Uterus (tissue), 4 donors: ENCODE data around the gene KRT20. TPM values are rescaled to one million over a fixed set of nuclear protein-coding genes. Genes with fewer than 3 reads are reported as not detected.

ENCODE experiments used
- DNase-seq, 2 donors: peaks; one replicate each; pipeline ENCODE4 v3.0.0-alpha.2; 2019 to 2020
- H3K27ac ChIP-seq, 2 donors: fragments of 200-600 bp; sonication (generic); 1 replicate in 1 of 2; 2 replicates in 1 of 2; pipeline ENCODE4 v1.5.1; 2016 to 2018
- H3K27me3 ChIP-seq, 2 donors: fragments of 200-600 bp; sonication (generic); one replicate each; pipeline ENCODE4 v1.5.1; 2018 to 2019; ENCODE audit warnings: control low read depth in 1 of 2
- H3K36me3 ChIP-seq, 2 donors: fragments of 200-600 bp; sonication (generic); one replicate each; pipeline ENCODE4 v1.5.1; 2019; ENCODE audit warnings: control low read depth in 1 of 2
- H3K4me1 ChIP-seq, 2 donors: fragments of 200-600 bp; sonication (generic); one replicate each; pipeline ENCODE4 v1.5.1; 2018 to 2019; ENCODE audit warnings: control low read depth in 1 of 2
- H3K4me3 ChIP-seq, 2 donors: fragments of 200-600 bp; sonication (generic); 1 replicate in 1 of 2; 2 replicates in 1 of 2; pipeline ENCODE4 v1.5.1; 2018 to 2019; ENCODE audit warnings: mild to moderate bottlenecking in 1 of 2
- H3K9me3 ChIP-seq, 2 donors: fragments of 200-600 bp; sonication (generic); one replicate each; pipeline ENCODE4 v1.5.1; 2019; ENCODE audit warnings: control low read depth in 1 of 2
- POLR2A ChIP-seq, 2 donors: fragments of 450-650 bp; IDR thresholded peaks; one replicate each; pipeline ENCODE4 v1.6.1; 2016; ENCODE audit warnings: antibody characterized with exemption in 2 of 2, mild to moderate bottlenecking in 1 of 2, moderate library complexity in 1 of 2
- intact Hi-C: fragments of 100-400 bp; cut with DNase I; formaldehyde crosslinking; loops from one replicate; pipeline ENCODE4 v1.15.1; 2023; ENCODE audit warnings: low total_unique reads
- total RNA-seq, 4 donors: library from RNA; depleted of rRNA in 3 of 4; stranded (reverse); fragments of >200 nt in 3 of 4; gene quantifications; one replicate each; pipeline versions ENCODE4 v1.1.0 to v1.2.4, GENCODE V29; 2014 to 2023
- TF ChIP-seq, protein P1 (sequence below), 4 experiments: fragments of 200-600 bp in 2 of 4; fragments of 450-650 bp in 2 of 4; sonication (generic) in 2 of 4; IDR thresholded peaks; one replicate each; pipeline ENCODE4 v1.5.1; 2016 to 2019; ENCODE audit warnings: antibody characterized with exemption in 4 of 4, mild to moderate bottlenecking in 2 of 4, moderate library complexity in 1 of 4
- donor health status: DM: yes; HTN: yes; CAD: no.

KRT20 gene, protein sequence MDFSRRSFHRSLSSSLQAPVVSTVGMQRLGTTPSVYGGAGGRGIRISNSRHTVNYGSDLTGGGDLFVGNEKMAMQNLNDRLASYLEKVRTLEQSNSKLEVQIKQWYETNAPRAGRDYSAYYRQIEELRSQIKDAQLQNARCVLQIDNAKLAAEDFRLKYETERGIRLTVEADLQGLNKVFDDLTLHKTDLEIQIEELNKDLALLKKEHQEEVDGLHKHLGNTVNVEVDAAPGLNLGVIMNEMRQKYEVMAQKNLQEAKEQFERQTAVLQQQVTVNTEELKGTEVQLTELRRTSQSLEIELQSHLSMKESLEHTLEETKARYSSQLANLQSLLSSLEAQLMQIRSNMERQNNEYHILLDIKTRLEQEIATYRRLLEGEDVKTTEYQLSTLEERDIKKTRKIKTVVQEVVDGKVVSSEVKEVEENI
- under 1 TPM in 3 of 4 donors, not detected in 1; 0.26 to 0.83 (median 0.29) TPM for total RNA-seq

DNA sequence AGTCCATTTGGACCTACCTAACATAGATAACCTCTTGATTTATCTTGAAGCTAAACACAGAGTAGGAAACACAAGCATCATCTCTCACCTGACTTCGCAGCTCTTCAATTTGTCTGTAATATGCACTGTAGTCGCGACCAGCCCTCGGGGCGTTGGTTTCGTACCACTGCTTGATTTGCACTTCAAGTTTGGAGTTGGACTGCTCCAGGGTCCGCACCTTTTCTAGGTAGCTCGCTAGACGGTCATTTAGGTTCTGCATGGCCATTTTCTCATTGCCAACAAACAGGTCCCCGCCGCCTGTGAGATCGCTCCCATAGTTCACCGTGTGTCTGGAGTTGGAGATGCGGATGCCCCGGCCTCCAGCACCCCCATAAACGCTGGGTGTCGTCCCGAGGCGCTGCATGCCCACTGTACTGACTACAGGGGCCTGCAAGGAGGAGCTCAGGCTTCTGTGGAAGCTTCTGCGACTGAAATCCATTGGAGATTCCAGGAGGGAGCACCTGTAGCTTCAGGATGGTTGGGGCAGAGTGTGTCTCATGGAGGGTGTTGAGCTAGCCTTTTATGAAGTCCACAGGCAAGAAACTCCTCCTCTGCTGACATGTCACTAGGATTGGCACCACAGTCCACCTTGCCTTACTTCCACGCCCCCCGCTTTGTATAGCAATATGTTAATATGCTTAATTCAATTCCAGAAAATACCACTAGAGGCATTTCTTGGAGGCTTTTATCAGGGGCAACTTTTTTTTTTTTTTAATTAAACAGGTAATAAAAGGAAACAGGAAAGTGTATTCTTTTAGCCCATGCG, at the start of gene KRT20:
Gene KRT20, minus strand, starts transcription at position 535 of the 805 bp plus-strand sequence. Its CDS starts 57 bp downstream, at position 478.
- Histone ChIP-seq H3K9me3 (no peaks in the 10 kb centered on the region), H3K27ac (no peak within 1 kb of the TSS), H3K4me1 (no peaks in the 10 kb centered on the region), H3K36me3 (no peaks in the 10 kb centered on the region), H3K27me3 (no peaks in the 10 kb centered on the region), H3K4me3 (no peak within 1 kb of the TSS)
- no peak for DNase-seq
- TF ChIP-seq, protein P1, sequence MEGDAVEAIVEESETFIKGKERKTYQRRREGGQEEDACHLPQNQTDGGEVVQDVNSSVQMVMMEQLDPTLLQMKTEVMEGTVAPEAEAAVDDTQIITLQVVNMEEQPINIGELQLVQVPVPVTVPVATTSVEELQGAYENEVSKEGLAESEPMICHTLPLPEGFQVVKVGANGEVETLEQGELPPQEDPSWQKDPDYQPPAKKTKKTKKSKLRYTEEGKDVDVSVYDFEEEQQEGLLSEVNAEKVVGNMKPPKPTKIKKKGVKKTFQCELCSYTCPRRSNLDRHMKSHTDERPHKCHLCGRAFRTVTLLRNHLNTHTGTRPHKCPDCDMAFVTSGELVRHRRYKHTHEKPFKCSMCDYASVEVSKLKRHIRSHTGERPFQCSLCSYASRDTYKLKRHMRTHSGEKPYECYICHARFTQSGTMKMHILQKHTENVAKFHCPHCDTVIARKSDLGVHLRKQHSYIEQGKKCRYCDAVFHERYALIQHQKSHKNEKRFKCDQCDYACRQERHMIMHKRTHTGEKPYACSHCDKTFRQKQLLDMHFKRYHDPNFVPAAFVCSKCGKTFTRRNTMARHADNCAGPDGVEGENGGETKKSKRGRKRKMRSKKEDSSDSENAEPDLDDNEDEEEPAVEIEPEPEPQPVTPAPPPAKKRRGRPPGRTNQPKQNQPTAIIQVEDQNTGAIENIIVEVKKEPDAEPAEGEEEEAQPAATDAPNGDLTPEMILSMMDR (IDR thresholded peaks at IDR 0.05), result no peak
- TF ChIP-seq POLR2A (IDR thresholded peaks at IDR 0.05), result no peak
- intact Hi-C loops, result no loop called here

DNA sequence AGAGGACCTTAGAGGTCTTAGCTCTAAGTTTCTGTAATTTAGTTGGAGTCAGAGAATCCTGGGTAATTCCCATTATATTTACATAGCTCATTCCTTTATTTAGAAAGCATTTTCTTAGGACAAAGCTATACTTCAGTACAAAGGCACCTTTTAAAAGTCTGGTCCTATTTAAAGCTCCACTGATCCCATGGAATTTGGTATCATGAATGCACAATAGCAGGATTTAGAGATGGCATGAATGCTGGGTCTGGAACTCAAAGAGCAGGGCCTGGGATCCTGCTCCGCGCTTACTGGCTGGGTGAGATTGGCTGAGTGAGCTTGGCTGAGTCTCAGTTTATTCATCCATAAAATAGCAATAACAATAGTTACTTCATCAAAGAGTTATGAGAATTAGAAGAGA, 47.6 kb upstream of the KRT20 start:
- no peak for DNase-seq
- Histone ChIP-seq H3K36me3 (no peaks in the 10 kb centered on the region), H3K4me3 (no peak overlapping the region), H3K27ac (no peak overlapping the region), H3K4me1 (no peaks in the 10 kb centered on the region), H3K27me3 (no peaks in the 10 kb centered on the region), H3K9me3 (no peaks in the 10 kb centered on the region)
- intact Hi-C loops, result no loop called here
- TF ChIP-seq POLR2A (IDR thresholded peaks at IDR 0.05), result no peak
- TF ChIP-seq, protein P1 (IDR thresholded peaks at IDR 0.05), result no peak

DNA sequence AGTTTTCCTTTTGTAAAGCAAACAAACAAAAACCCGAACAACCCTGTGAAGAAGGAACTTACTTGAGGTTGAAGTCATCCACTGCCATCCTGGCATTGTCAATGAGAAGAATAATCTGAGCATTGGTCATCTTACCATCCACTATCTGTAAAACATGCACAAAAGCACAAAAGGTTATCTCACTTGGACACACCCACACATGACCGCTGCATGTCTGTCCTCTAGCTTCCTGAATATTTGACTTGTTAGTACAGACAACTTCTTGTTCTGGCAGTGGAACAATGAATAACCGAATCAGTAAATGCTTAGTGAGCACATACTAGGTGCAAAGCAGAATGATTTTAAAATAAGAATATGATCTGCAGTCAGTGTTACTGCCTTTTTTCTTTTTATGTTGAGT, 46.3 kb upstream of the KRT20 start:
- Histone ChIP-seq H3K4me1 (no peaks in the 10 kb centered on the region), H3K36me3 (no peaks in the 10 kb centered on the region), H3K27me3 (no peaks in the 10 kb centered on the region), H3K4me3 (no peak overlapping the region), H3K27ac (no peak overlapping the region), H3K9me3 (no peaks in the 10 kb centered on the region)
- TF ChIP-seq, protein P1 (IDR thresholded peaks at IDR 0.05), result no peak
- TF ChIP-seq POLR2A (IDR thresholded peaks at IDR 0.05), result no peak
- intact Hi-C loops, result no loop called here
- no peak for DNase-seq

DNA sequence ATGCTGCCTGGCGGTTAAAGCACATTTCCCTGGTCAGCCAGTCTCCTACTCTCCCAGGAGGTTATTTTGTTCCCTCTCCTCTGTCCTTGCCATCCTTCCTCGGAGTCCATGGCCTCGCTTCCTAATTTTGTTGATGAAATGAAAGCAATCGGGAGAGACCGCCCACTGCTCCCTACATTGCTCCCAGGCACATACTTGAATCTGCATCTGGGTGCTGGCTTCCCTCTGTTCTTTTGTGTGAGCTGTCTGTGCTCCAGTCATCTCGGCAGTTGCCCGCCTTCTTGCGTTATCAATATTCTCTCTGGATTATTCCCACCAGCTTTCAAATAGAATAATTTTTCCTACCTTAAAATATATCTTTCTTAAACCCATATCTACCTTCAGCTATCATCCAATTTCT, 41.3 kb upstream of the KRT20 start:
- H3K36me3 ChIP-seq, result no peaks in the 10 kb centered on the region
- no peaks in the 10 kb centered on the region for H3K27me3 ChIP-seq
- TF ChIP-seq POLR2A (IDR thresholded peaks at IDR 0.05), result no peak
- TF ChIP-seq, protein P1 (IDR thresholded peaks at IDR 0.05), result no peak
- no peak overlapping the region for H3K4me3 ChIP-seq
- intact Hi-C loops, result no loop called here
- no peak overlapping the region for H3K27ac ChIP-seq
- no peak for DNase-seq
- H3K4me1 ChIP-seq, result no peaks in the 10 kb centered on the region
- no peaks in the 10 kb centered on the region for H3K9me3 ChIP-seq

DNA sequence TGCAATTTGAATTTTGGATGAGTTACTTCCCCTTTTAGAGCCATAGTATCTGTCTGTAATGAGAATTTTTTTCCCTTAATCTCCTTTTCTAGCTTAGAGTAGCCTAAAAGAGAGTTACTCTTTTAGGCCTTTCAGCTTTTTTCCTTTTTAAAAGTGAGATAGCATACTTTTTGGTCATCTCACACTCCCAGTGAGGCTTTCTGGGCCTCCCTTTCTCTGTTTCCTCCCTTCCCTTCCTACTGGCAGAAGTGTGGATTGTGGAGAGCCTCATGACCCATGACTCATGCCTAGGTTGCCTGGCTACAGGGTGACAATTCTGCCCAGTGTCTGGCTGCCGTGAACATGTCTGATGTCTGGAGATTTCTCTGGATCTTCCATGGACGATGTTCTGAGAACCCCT, 37.2 kb upstream of the KRT20 start:
- no peaks in the 10 kb centered on the region for H3K9me3 ChIP-seq
- intact Hi-C loops, result no loop called here
- peak; percentile 67 to 75 for DNase-seq
- no peak overlapping the region for H3K4me3 ChIP-seq
- H3K27me3 ChIP-seq, result no peaks in the 10 kb centered on the region
- peak overlapping the region; percentile 80 to 96 for H3K27ac ChIP-seq
- TF ChIP-seq POLR2A (IDR thresholded peaks at IDR 0.05), result no peak
- TF ChIP-seq, protein P1 (IDR thresholded peaks at IDR 0.05), result no peak
- no peaks in the 10 kb centered on the region for H3K4me1 ChIP-seq
- H3K36me3 ChIP-seq, result no peaks in the 10 kb centered on the region
